Measurements from ENCODE around the gene LSM8. TPM values are rescaled to one million over a fixed set of nuclear protein-coding genes. Genes with fewer than 3 reads are reported as not detected.

Gene LSM8
- total and polyA plus RNA-seq, 2 experiments from 2014 or later = 95.4 to 100 TPM

DNA sequence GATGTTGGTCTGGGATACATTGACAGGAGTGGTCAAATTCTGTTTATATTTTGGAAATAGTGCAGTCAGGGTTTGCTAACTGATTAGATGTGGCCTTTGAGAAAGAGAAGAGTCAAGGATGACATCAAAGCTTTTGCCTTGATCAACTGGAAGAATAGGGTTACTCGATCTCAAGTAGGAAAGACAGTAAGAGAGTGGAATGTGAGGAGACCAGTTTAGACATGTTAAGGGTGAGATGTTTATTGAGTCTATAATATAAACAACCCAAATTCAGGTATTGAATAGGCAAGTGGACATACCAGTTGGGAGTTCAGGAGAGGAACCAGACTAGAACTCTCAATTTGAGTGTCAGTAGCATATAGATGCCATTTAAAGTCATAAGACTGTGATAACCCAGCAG lies 38.6 kb downstream of the LSM8 start (continued):
- TF ChIP-seq, protein P1, sequence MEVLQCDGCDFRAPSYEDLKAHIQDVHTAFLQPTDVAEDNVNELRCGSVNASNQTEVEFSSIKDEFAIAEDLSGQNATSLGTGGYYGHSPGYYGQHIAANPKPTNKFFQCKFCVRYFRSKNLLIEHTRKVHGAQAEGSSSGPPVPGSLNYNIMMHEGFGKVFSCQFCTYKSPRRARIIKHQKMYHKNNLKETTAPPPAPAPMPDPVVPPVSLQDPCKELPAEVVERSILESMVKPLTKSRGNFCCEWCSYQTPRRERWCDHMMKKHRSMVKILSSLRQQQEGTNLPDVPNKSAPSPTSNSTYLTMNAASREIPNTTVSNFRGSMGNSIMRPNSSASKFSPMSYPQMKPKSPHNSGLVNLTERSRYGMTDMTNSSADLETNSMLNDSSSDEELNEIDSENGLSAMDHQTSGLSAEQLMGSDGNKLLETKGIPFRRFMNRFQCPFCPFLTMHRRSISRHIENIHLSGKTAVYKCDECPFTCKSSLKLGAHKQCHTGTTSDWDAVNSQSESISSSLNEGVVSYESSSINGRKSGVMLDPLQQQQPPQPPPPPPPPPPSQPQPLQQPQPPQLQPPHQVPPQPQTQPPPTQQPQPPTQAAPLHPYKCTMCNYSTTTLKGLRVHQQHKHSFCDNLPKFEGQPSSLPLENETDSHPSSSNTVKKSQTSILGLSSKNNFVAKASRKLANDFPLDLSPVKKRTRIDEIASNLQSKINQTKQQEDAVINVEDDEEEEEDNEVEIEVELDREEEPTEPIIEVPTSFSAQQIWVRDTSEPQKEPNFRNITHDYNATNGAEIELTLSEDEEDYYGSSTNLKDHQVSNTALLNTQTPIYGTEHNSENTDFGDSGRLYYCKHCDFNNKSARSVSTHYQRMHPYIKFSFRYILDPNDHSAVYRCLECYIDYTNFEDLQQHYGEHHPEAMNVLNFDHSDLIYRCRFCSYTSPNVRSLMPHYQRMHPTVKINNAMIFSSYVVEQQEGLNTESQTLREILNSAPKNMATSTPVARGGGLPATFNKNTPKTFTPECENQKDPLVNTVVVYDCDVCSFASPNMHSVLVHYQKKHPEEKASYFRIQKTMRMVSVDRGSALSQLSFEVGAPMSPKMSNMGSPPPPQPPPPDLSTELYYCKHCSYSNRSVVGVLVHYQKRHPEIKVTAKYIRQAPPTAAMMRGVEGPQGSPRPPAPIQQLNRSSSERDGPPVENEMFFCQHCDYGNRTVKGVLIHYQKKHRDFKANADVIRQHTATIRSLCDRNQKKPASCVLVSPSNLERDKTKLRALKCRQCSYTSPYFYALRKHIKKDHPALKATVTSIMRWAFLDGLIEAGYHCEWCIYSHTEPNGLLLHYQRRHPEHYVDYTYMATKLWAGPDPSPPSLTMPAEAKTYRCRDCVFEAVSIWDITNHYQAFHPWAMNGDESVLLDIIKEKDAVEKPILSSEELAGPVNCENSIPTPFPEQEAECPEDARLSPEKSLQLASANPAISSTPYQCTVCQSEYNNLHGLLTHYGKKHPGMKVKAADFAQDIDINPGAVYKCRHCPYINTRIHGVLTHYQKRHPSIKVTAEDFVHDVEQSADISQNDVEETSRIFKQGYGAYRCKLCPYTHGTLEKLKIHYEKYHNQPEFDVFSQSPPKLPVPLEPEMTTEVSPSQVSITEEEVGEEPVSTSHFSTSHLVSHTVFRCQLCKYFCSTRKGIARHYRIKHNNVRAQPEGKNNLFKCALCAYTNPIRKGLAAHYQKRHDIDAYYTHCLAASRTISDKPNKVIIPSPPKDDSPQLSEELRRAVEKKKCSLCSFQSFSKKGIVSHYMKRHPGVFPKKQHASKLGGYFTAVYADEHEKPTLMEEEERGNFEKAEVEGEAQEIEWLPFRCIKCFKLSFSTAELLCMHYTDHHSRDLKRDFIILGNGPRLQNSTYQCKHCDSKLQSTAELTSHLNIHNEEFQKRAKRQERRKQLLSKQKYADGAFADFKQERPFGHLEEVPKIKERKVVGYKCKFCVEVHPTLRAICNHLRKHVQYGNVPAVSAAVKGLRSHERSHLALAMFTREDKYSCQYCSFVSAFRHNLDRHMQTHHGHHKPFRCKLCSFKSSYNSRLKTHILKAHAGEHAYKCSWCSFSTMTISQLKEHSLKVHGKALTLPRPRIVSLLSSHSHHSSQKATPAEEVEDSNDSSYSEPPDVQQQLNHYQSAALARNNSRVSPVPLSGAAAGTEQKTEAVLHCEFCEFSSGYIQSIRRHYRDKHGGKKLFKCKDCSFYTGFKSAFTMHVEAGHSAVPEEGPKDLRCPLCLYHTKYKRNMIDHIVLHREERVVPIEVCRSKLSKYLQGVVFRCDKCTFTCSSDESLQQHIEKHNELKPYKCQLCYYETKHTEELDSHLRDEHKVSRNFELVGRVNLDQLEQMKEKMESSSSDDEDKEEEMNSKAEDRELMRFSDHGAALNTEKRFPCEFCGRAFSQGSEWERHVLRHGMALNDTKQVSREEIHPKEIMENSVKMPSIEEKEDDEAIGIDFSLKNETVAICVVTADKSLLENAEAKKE (CRISPR knock-in tag; IDR thresholded peaks at IDR 0.05) = no peak
- TF ChIP-seq JUNB (IDR thresholded peaks at IDR 0.05; ENCODE audit: unreplicated experiment) (no peak), NANOG (IDR thresholded peaks at IDR 0.05; ENCODE audit: borderline replicate concordance) (no peak), EZH2 (IDR thresholded peaks at IDR 0.05; ENCODE audit: low read depth, unreplicated experiment) (no peak), ZNF114 (CRISPR knock-in tag; IDR thresholded peaks at IDR 0.05) (no peak)

DNA sequence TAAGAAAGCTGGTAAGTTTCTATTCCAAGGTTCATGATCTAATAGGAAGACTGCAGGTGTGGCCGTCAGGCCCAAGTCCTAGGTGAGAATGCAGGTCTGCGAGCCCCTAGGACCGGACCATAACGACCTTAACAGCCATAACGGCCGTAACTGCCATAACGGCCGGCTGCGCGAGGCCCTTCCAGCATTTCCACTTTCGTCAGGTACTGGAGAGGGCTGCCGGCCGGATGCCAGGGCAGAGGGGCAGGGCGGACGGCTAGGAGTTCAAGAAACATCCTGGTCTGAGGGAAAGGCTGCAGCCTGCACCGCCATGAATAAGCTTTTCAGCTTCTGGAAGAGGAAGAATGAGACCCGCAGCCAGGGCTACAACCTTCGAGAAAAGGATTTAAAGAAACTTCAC lies 40.6 kb downstream of the LSM8 start, which contains the start of gene ANKRD7:
Gene ANKRD7, plus strand, starts transcription at position 184 of the 400 bp plus-strand sequence. Its CDS starts 127 bp downstream, at position 311.
- H3K9me3 Mint-ChIP-seq = no peaks in the 10 kb centered on the region
- no peaks in the 10 kb centered on the region for H3K27me3 Mint-ChIP-seq (ENCODE audit: insufficient read depth, low read depth, poor library complexity)
- H3K4me1 Mint-ChIP-seq = no peaks in the 10 kb centered on the region
- DNase-seq (ENCODE audit: low spot score) (no peak), ATAC-seq (no peak)
- no peaks in the 10 kb centered on the region for H3K4me1 ChIP-seq (ENCODE audit: insufficient read depth)
- no peaks in the 10 kb centered on the region for H3K79me2 ChIP-seq (replicated peaks; ENCODE audit: insufficient read depth)
- no peak within 1 kb of the TSS for H3K4me3 ChIP-seq
- no peaks in the 10 kb centered on the region for H3K36me3 Mint-ChIP-seq (ENCODE audit: low read depth)
- no peaks in the 10 kb centered on the region for H3K9me2 ChIP-seq (ENCODE audit: insufficient read depth)
- H3K27ac Mint-ChIP-seq = no peak within 1 kb of the TSS
- H3K36me3 ChIP-seq (ENCODE audit: insufficient read depth) = no peaks in the 10 kb centered on the region
- H4K20me1 ChIP-seq (replicated peaks; ENCODE audit: insufficient read depth) = no peaks in the 10 kb centered on the region
- no peak within 1 kb of the TSS for H3K27ac ChIP-seq (ENCODE audit: low read depth)
- H3K4me3 Mint-ChIP-seq = no peak within 1 kb of the TSS
- H2AFZ ChIP-seq = no peak within 1 kb of the TSS
- H3F3A ChIP-seq (replicated peaks; ENCODE audit: low read depth) = no peaks in the 10 kb centered on the region
- no peak within 1 kb of the TSS for H3K4me2 ChIP-seq
- H3K27me3 ChIP-seq (ENCODE audit: insufficient read depth) = no peaks in the 10 kb centered on the region
- TF ChIP-seq POLR2AphosphoS5 (IDR thresholded peaks at IDR 0.05; ENCODE audit: low read depth) (no peak), ZNF331 (CRISPR knock-in tag; IDR thresholded peaks at IDR 0.05; ENCODE audit: low read depth) (no peak), EZH2phosphoT487 (IDR thresholded peaks at IDR 0.05; ENCODE audit: unreplicated experiment) (no peak), STAT1 (IDR thresholded peaks at IDR 0.05; ENCODE audit: unreplicated experiment) (no peak)
- TF ChIP-seq, protein P2, sequence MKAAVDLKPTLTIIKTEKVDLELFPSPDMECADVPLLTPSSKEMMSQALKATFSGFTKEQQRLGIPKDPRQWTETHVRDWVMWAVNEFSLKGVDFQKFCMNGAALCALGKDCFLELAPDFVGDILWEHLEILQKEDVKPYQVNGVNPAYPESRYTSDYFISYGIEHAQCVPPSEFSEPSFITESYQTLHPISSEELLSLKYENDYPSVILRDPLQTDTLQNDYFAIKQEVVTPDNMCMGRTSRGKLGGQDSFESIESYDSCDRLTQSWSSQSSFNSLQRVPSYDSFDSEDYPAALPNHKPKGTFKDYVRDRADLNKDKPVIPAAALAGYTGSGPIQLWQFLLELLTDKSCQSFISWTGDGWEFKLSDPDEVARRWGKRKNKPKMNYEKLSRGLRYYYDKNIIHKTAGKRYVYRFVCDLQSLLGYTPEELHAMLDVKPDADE (IDR thresholded peaks at IDR 0.05) = no peak
- TF ChIP-seq, protein P3, sequence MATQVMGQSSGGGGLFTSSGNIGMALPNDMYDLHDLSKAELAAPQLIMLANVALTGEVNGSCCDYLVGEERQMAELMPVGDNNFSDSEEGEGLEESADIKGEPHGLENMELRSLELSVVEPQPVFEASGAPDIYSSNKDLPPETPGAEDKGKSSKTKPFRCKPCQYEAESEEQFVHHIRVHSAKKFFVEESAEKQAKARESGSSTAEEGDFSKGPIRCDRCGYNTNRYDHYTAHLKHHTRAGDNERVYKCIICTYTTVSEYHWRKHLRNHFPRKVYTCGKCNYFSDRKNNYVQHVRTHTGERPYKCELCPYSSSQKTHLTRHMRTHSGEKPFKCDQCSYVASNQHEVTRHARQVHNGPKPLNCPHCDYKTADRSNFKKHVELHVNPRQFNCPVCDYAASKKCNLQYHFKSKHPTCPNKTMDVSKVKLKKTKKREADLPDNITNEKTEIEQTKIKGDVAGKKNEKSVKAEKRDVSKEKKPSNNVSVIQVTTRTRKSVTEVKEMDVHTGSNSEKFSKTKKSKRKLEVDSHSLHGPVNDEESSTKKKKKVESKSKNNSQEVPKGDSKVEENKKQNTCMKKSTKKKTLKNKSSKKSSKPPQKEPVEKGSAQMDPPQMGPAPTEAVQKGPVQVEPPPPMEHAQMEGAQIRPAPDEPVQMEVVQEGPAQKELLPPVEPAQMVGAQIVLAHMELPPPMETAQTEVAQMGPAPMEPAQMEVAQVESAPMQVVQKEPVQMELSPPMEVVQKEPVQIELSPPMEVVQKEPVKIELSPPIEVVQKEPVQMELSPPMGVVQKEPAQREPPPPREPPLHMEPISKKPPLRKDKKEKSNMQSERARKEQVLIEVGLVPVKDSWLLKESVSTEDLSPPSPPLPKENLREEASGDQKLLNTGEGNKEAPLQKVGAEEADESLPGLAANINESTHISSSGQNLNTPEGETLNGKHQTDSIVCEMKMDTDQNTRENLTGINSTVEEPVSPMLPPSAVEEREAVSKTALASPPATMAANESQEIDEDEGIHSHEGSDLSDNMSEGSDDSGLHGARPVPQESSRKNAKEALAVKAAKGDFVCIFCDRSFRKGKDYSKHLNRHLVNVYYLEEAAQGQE (IDR thresholded peaks at IDR 0.05; ENCODE audit: unreplicated experiment) = no peak
